ENCODE results near the gene ZBTB4.
"Not testable (repeated sequence)": the region's sequence is repeated elsewhere in the genome, so short reads cannot be mapped to it uniquely, and the experiment has no call there.

Gene ZBTB4

DNA sequence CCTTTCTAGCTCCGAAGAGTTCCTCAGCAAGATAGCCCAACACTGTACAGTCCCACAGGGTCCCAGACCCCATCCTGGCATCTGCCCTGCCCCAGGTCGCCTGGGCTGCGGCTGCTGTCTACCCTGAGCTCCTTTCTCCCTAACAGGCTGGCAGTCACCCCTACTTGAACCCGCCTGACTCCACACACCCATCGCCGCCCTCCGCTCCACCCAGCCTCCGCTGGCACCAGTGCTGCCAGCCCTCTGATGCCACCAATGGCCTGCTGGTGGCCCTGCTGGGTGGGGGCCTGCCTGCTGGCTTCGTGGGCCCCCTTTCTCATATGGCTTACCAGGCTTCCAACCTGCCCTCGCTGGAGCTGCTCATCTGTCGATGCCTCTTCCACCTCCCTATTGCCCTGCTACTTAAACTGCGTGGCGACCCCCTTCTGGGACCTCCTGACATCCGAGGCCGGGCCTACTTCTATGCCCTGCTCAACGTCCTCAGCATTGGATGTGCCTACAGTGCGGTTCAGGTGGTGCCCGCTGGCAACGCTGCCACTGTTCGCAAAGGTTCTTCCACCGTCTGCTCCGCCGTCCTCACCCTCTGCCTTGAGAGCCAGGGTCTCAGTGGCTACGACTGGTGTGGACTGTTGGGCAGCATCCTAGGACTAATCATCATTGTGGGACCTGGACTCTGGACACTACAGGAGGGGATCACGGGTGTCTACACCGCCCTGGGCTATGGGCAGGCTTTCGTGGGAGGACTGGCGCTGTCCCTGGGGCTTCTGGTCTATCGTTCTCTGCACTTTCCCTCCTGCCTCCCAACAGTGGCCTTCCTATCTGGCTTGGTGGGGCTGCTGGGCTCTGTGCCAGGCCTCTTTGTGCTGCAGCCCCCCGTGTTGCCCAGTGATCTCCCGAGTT lies 2.7 kb upstream of the ZBTB4 start:
- H3K27me3 Mint-ChIP-seq, DNase-seq, H3K9me3 Mint-ChIP-seq: not testable (repeated sequence)
- Mint-ChIP-seq H3K4me1 (ENCODE audit: low read depth) (peaks cover 68% of the 10 kb centered on the region), H3K36me3 (ENCODE audit: low read depth) (peaks cover 42% of the 10 kb centered on the region), H3K4me3 (peak overlapping the region; percentile 99), H3K27ac (peak overlapping the region; percentile 100)

- peaks cover 34% of the 10 kb centered on the region for H3K36me3 Mint-ChIP-seq (ENCODE audit: low read depth)
- H3K9me3 Mint-ChIP-seq, H3K27me3 Mint-ChIP-seq, DNase-seq: not testable (repeated sequence)
- peak within 1 kb of the TSS; percentile 86 for H3K4me3 Mint-ChIP-seq
- peak within 1 kb of the TSS; percentile 96 for H3K27ac Mint-ChIP-seq
- peaks cover 71% of the 10 kb centered on the region for H3K4me1 Mint-ChIP-seq (ENCODE audit: low read depth)
Observed at GRCh38 chr17:7481275-7481674, 1.8 kb upstream of the ZBTB4 start, which contains the start of gene SLC35G6. TSS of gene SLC35G6 (plus strand) at chr17:7481446. CDS start at chr17:7481517, 71 bp downstream.

DNA sequence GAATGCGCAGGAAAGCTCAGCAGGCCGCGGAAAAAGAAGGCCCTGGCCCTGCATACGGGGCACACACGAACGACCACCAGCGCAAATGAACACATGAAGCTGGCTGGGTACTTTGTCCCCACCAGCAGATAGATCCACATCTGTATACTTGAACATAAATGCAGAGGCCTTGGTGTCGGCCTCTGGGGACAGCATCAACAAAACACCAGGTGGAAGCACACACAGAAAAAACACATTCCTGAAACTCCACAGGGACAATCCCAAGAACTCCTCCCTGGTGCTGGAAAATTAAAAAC lies 606 bp upstream of the ZBTB4 start:
- Mint-ChIP-seq H3K4me1 (ENCODE audit: low read depth) (peaks cover 72% of the 10 kb centered on the region), H3K9me3 (no peaks in the 10 kb centered on the region), H3K4me3 (peak overlapping the region; percentile 86), H3K27ac (peak overlapping the region; percentile 96), H3K27me3 (no peaks in the 10 kb centered on the region), H3K36me3 (ENCODE audit: low read depth) (peaks cover 30% of the 10 kb centered on the region)
- DNase-seq: no peak

GRCh38 chr17:7478276-7479212 lies 887 bp downstream of the ZBTB4 start:
- peak; percentile 72 for DNase-seq
- H3K4me1 Mint-ChIP-seq (ENCODE audit: low read depth): peaks cover 73% of the 10 kb centered on the region
- peak overlapping the region; percentile 86 for H3K4me3 Mint-ChIP-seq
- peaks cover 28% of the 10 kb centered on the region for H3K36me3 Mint-ChIP-seq (ENCODE audit: low read depth)
- H3K27me3 Mint-ChIP-seq: no peaks in the 10 kb centered on the region
- H3K9me3 Mint-ChIP-seq: no peaks in the 10 kb centered on the region
- H3K27ac Mint-ChIP-seq: peak overlapping the region; percentile 91

- Mint-ChIP-seq H3K27ac (peak overlapping the region; percentile 91), H3K9me3 (no peaks in the 10 kb centered on the region), H3K4me1 (ENCODE audit: low read depth) (peaks cover 69% of the 10 kb centered on the region), H3K36me3 (ENCODE audit: low read depth) (peaks cover 25% of the 10 kb centered on the region), H3K4me3 (peak overlapping the region; percentile 86), H3K27me3 (no peaks in the 10 kb centered on the region)
- DNase-seq: peak; percentile 59
Observed at GRCh38 chr17:7477392-7478275, 1.8 kb downstream of the ZBTB4 start.

DNA sequence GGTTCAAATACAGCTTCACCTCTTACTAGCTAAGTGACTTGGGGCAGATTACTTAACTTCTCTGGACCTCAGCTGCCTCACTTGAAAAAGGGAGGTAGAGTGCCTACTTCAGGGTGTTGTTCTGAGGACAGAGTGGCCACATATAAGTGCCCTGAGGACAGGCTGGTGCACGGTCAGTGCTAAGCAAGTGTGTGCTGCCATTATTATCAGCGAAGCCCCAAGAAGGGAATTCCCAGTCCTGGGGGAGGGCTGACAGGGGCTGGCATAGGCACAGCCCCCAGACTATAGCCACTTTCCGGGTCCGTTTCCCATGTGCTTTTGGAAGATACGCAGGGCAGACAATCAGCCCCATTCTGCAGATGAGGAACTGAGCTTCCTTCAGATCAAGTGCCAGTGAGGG lies 2.5 kb downstream of the ZBTB4 start:
- H3K4me3 Mint-ChIP-seq: peak overlapping the region; percentile 86
- no peaks in the 10 kb centered on the region for H3K27me3 Mint-ChIP-seq
- no peak for DNase-seq
- H3K27ac Mint-ChIP-seq: peak overlapping the region; percentile 91
- peaks cover 25% of the 10 kb centered on the region for H3K36me3 Mint-ChIP-seq (ENCODE audit: low read depth)
- no peaks in the 10 kb centered on the region for H3K9me3 Mint-ChIP-seq
- peaks cover 67% of the 10 kb centered on the region for H3K4me1 Mint-ChIP-seq (ENCODE audit: low read depth)

- H3K27me3 Mint-ChIP-seq: no peaks in the 10 kb centered on the region
- peak overlapping the region; percentile 91 for H3K27ac Mint-ChIP-seq
- H3K4me3 Mint-ChIP-seq: peak overlapping the region; percentile 86
- peaks cover 25% of the 10 kb centered on the region for H3K36me3 Mint-ChIP-seq (ENCODE audit: low read depth)
- peaks cover 67% of the 10 kb centered on the region for H3K4me1 Mint-ChIP-seq (ENCODE audit: low read depth)
- no peaks in the 10 kb centered on the region for H3K9me3 Mint-ChIP-seq
- DNase-seq: no peak
Observed at GRCh38 chr17:7476494-7476893, 2.9 kb downstream of the ZBTB4 start.

GRCh38 chr17:7475764-7476422 lies 3.5 kb downstream of the ZBTB4 start:
- no peaks in the 10 kb centered on the region for H3K9me3 Mint-ChIP-seq
- no peaks in the 10 kb centered on the region for H3K27me3 Mint-ChIP-seq
- peaks cover 25% of the 10 kb centered on the region for H3K36me3 Mint-ChIP-seq (ENCODE audit: low read depth)
- peaks cover 66% of the 10 kb centered on the region for H3K4me1 Mint-ChIP-seq (ENCODE audit: low read depth)
- H3K27ac Mint-ChIP-seq: peak overlapping the region; percentile 91
- no peak for DNase-seq
- no peak overlapping the region for H3K4me3 Mint-ChIP-seq

- not testable (repeated sequence) for H3K9me3 Mint-ChIP-seq, DNase-seq, H3K4me3 Mint-ChIP-seq, H3K27me3 Mint-ChIP-seq
- H3K27ac Mint-ChIP-seq: peak overlapping the region; percentile 33
- peaks cover 21% of the 10 kb centered on the region for H3K36me3 Mint-ChIP-seq (ENCODE audit: low read depth)
- H3K4me1 Mint-ChIP-seq (ENCODE audit: low read depth): peaks cover 57% of the 10 kb centered on the region
Observed at GRCh38 chr17:7474767-7475166, 4.7 kb downstream of the ZBTB4 start.

DNA sequence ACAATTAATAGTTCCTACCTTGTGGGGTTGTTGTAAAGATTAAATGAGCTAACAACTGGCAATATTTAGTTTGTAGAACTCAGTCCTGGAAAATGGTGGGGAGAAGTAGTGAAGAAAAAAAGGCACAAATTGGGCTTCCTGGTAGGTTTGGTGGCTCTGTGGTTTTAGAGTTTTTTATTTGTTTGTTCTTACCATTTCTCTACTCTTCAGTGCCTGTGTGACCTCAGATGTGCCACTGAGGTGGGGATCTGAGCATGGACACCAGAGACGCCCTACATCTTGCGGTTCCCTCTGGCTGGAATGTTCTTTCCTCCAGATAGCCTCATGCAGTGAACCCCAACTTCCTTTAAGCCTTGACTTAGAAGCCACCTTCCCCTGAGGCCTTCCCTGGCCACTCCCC lies 7.7 kb downstream of the ZBTB4 start:
- no peaks in the 10 kb centered on the region for H3K27me3 Mint-ChIP-seq
- peak overlapping the region; percentile 80 for H3K27ac Mint-ChIP-seq
- H3K4me3 Mint-ChIP-seq: no peak overlapping the region
- H3K9me3 Mint-ChIP-seq: no peaks in the 10 kb centered on the region
- no peak for DNase-seq
- peaks cover 17% of the 10 kb centered on the region for H3K36me3 Mint-ChIP-seq (ENCODE audit: low read depth)
- H3K4me1 Mint-ChIP-seq (ENCODE audit: low read depth): peaks cover 55% of the 10 kb centered on the region

DNA sequence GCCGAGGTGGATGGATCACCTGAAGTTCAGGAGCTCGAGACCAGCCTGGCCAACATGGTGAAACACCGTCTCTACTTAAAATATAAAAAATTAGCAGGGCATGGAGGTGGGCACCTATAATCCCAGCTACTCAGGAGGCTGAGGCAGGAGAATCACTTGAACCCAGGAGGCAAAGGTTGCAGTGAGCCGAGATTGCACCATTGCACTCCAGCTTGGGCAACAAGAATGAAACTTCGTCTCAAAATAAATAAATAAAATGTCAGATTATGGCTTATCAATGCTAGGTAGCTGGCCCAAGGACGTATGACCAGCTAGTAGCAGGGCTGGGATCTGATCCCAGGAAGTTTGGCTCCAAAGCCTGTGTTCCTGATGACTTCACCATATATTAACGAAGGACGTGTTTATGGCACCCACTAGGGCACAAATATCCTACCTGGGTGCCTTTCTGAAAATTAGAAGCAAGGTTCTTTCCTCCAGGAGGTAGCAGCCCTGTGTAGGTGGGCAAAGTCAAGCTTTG lies 8.9 kb downstream of the ZBTB4 start:
- H3K27ac Mint-ChIP-seq: peak overlapping the region; percentile 29
- not testable (repeated sequence) for H3K27me3 Mint-ChIP-seq, H3K4me3 Mint-ChIP-seq, H3K9me3 Mint-ChIP-seq, DNase-seq
- H3K36me3 Mint-ChIP-seq (ENCODE audit: low read depth): peaks cover 20% of the 10 kb centered on the region
- H3K4me1 Mint-ChIP-seq (ENCODE audit: low read depth): peaks cover 44% of the 10 kb centered on the region

- not testable (repeated sequence) for H3K27ac Mint-ChIP-seq, H3K27me3 Mint-ChIP-seq, DNase-seq, H3K9me3 Mint-ChIP-seq, H3K4me3 Mint-ChIP-seq
- Mint-ChIP-seq H3K36me3 (ENCODE audit: low read depth) (peaks cover 22% of the 10 kb centered on the region), H3K4me1 (ENCODE audit: low read depth) (peaks cover 41% of the 10 kb centered on the region)
Observed at GRCh38 chr17:7469843-7470242, 9.6 kb downstream of the ZBTB4 start.

GRCh38 chr17:7468804-7469389 lies 10.5 kb downstream of the ZBTB4 start:
- peak overlapping the region; percentile 27 for H3K27ac Mint-ChIP-seq
- no peaks in the 10 kb centered on the region for H3K27me3 Mint-ChIP-seq
- no peak for DNase-seq
- peaks cover 24% of the 10 kb centered on the region for H3K36me3 Mint-ChIP-seq (ENCODE audit: low read depth)
- peaks cover 36% of the 10 kb centered on the region for H3K4me1 Mint-ChIP-seq (ENCODE audit: low read depth)
- no peaks in the 10 kb centered on the region for H3K9me3 Mint-ChIP-seq
- no peak overlapping the region for H3K4me3 Mint-ChIP-seq

Measured in activated T-cell treated with anti-CD3 and anti-CD28 coated beads, Interleukin-2, amount 50 U/mL, for 24 hours (primary cell).